CD4-positive, alpha-beta T cell treated with Interleukin-15 for 4 hours (primary cell): Measurements from ENCODE around the gene ARPP21.
"Not testable (repeated sequence)": the region's sequence is repeated elsewhere in the genome, so short reads cannot be mapped to it uniquely, and the experiment has no call there.

Experiments used
- DNase-seq: peaks from one replicate; pipeline ENCODE4 v3.0.0-alpha.2; 2020; ENCODE audit warnings: low spot score

Gene ARPP21

DNA sequence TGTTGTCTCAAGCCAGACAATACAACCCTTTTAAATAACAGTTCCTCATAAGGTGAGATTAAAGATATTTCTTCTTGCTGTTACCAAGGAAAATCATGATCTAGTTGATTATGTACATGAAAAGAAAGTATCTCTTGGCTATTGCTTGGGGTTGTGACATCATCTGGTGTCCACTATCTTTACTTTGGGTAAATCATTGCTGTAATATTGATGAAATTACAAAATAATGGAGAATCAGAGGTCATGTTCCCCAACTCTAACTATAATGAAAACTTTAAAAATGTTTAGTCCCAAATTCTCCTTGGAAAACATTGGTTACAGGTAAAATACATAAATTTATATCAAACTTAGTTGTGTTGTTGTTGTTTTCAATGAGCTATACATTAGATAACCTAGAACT, 142.2 kb downstream of the ARPP21 start:
- no peak for DNase-seq

DNA sequence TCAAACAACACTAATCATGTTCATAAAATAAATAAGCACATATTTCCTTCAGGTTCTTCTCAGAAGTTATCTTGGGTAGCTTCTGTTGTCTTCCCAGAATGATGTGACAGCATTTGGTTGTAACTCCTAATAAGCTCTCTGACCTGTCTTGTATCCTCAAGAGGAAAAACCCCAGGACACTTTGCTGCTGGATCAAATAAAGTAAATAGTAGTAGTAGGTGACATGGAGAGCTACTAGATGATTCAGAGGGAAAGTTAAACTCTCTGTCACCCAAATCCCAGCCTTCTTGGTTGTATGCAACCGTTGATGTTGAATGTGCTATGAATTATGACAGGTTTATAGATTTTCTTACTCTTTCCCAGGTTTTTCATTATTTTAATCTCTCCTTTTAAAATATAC, 143.0 kb downstream of the ARPP21 start:
- no peak for DNase-seq

DNA sequence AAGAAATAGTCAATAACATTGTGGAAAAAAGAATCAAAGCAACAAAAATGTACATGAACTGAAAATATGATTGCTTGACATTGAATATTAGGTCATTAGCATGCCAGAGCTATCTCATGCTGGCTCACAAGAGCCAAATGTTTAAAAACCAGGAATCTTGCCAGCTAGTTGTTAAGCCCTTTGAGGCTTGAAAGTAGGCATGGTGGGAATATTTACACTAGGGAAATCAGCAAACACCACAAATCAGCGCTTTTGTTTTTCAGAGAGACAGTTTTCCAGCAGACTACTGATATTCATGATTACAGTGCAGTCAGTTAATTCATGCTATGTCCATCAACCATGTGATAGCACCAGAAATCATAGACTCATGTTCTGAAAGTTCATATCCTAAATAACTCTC, 144.8 kb downstream of the ARPP21 start:
- DNase-seq: no peak

DNA sequence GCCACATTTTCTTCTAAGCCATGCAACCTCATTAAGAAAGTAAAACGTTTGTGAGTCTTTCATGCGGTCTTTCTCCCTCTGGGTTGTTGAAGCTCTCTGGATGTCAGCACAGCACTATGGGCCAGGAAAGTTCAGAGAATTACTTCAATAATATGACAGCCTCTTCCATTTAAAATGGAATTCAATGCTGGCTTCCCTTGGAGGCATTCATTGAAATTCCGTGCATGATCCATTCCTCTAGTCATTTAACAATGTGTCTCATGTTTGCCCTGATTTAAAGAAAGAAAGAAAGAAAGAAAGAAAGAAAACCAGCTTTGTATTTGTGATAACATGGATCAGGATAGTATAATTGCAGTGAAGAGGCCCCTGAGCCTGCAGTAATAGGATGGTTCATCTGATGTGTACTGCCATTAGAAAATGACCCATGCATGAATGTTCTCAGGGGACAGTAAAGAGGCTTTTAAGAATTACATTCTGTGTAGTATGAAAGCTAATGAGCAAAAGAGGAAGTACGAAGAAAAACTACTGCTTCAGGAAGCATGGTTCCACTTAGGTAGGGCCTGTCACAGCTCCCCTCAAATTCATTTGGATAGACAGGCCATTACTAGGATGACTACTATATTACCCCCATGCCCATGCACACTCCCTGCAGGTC, 146.0 kb downstream of the ARPP21 start:
- DNase-seq: no peak

DNA sequence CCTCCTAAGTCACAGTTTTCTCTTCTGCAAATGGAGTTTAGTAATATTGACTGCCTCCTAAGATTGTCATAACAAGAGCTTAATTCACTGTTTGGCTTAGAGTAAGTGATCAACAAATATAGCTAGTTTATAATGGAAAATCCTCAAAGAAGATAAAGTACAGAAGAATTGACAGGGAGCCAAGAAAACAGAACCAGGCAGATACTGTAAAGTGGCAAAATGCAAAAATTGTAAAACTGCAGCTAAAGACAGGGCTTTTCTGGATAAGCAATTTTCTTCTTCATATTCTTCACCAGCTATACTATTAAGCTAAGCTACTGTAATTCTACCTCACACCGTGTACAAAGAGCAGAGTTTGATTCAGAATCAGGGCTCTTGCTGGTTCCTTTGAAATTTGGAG, 148.6 kb downstream of the ARPP21 start:
- no peak for DNase-seq

DNA sequence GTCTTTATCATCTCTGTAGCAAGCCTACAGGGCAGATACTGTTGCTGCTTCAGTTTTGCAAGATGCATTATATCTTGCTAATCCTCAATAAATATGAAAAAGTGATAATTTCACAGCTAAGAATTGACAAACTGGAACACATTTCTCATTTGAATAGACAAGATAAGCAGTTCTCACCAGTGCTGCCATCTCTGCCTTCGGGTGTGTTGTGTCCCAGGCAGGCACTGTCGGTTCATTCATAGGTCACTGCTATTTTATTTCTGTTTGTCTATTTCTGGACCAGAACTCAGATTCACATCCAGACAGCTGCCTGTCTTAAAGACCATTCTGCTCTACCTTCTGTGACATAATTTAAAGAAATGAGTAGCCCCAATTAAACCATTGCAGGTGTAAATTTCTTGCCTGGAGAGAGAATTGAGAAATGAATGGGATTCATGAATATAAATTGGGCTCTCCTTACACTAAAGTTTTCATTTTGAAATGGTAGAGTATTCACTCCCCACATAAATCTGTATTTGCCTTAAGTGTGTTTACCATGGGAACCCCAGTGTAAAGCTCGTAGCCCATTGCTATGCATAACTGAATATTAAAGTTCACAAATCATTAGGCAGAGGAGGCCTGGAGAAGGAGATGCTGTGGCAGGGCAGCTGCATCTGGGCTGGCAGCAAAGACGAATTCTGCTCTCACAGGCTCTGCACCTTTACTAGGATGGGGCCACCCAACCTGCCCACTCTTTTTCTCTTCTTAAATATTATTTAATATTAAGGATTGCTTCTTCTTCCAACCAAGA, 149.9 kb downstream of the ARPP21 start:
- no peak for DNase-seq

DNA sequence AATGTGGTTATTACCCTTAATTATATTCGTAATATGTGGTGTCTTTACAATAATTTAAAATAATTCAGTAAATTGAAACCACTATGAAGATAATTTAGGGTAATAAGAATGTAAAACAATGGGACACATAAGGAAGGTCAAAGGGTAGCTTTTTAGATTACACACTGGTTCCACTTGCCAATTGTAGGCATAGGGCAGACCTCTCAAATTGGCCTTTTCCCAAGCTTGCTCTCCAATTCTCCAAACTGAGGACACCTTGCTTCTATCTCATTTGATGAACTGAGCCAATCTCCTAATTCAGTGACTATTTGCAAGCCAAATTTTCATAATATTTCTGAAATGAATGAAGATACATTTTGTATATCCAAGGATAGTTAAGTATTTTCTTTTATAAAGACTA, 151.4 kb downstream of the ARPP21 start:
- no peak for DNase-seq

DNA sequence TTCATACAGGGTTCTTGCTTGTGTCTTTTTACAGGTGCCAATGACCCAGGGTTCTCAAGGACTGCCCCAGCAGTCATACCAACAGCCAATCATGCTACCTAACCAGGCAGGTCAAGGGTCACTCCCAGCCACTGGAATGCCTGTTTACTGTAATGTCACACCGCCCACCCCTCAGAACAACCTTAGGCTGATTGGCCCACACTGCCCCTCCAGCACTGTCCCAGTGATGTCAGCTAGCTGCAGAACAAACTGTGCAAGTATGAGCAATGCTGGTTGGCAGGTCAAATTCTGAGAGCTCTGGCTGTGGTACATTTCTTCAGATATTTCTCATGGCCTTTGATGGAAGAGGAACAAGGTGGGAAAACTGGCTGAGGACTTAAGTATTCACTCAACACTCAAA, 154.3 kb downstream of the ARPP21 start:
- DNase-seq: no peak

DNA sequence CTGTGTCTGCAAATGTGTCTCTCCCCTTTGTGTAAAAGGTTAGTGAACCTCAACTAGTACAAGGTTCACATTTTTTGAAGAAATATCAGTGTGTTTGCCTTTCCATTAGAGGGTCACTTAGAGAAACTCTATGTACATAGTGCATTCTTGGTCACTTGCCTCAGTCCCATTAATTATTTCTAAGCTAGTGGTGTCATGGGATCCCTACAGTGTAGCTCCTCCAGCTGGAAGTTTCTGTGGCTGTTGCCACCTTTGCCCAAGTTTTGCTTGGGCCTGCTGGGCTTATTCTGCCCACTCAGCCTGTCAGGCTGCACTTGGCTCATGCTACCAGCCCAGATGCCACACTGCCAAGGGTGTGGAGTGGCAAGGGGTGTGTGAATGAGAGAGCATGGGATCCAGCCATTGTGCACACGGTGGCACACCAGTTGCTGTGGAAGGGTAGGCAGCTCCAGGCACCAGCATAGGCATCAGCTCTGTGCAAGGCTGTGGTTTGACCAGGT, 161.7 kb downstream of the ARPP21 start:
- DNase-seq: no peak

DNA sequence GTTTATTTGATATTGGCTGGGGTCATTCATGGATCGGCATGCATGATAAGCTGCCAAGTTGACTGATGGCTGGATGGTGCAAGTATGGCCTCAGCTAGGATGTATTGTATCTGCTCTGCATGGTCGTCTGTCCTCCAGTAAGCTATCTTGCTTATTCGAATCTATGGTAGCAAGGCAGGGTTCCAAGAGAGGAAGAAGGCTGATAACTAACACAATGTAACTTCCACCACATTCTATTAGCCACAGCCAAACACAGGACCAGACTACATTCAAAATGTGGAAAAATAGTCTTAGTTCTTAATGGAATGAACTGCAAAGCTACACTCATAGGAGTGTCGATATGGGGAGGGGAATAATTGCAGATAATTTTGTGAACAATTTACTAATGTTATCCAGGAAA, 175.2 kb downstream of the ARPP21 start:
- no peak for DNase-seq

DNA sequence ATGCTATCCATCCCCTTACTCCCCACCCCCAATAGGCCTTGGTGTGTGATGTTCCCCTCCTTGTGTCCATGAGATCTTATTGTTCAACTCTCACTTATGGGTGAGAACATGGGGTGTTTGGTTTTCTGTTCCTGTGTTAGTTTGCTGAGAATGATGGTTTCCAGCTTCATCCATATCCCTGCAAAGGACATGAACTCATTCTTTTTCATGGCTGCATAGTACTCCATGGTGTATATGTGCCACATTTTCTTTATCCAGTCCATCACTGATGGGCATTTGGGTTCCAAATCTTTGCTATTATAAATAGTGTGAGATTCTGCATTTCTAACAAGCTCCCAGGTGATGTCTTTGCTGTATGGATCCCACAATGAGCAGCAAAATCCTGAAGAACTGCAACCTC, 176.5 kb downstream of the ARPP21 start:
- not testable (repeated sequence) for DNase-seq

DNA sequence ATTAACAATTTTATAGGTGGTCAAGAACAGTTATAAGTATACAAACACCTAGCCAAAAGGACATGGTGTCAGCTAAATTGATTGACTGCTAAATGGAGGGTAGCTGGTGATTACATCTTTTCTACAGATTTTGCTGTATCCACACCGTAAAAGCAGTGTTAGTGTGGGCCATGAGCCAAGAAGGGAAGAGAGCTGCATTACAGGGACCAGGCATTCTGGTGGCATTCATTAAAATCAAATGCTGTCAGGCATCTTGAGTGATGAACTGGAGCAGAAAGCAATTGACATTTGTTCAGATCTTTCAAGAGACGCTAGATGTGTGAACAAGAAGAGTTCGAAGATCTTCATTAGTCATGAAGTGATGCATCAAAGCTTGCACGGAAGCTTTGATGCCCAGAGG, 177.9 kb downstream of the ARPP21 start:
- no peak for DNase-seq

DNA sequence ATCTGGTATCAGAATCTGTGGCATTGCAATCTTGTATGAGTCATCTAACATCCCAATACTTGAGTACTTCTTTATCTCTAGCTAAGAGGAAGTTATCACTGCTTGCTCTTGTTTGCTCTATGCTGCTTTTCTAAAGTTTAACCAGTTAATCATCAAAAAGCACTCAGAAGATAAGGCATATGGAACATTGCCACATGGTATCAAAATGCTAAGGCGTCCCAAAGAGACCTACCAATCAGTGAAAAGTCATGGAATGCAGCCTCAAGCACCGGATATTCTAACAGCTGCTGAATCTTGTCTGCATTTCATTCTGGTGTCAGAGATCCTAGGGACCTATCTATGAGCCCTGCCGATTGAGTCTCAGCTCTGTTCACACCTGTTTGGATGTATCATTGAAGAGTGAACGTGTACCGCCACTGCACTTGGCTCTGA, 192.8 kb downstream of the ARPP21 start:
- no peak for DNase-seq
